OCI-LY3 (cell line): ENCODE data around the gene CAMKMT.

Experiments used
- EZH2phosphoT487 ChIP-seq: fragments of 200-600 bp; shearing (Covaris generic); IDR thresholded peaks from 2 replicates; pipeline ENCODE4 v1.6.1; 2018; ENCODE audit warnings: antibody characterized with exemption, mixed run types, low read depth
- TF ChIP-seq, protein P1 (sequence below): fragments of 200-600, 300-600 bp; sonication (generic); IDR thresholded peaks from 2 replicates; pipeline ENCODE4 v1.5.1; 2014; ENCODE audit warnings: antibody characterized with exemption, low read length, low read depth

DNA sequence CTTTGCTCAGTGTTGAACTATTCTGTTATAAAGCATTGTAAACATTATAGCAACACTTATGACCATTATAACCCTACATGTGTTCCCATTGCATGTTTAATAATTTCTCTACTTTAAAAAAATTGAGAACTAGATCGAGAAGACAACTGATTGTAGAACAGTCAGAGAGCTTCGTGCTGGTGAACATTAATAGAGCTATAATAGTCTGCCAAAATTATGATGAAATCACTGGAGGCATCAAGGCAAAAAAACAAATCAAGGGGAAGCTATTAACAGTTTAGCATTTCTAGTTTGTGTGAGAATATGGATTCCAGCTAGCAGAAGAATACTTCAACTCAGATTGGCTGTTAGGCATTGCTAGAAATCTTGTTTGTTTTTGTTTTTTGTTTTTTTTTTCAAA, 284.2 kb downstream of the CAMKMT start:
- TF ChIP-seq, protein P1, sequence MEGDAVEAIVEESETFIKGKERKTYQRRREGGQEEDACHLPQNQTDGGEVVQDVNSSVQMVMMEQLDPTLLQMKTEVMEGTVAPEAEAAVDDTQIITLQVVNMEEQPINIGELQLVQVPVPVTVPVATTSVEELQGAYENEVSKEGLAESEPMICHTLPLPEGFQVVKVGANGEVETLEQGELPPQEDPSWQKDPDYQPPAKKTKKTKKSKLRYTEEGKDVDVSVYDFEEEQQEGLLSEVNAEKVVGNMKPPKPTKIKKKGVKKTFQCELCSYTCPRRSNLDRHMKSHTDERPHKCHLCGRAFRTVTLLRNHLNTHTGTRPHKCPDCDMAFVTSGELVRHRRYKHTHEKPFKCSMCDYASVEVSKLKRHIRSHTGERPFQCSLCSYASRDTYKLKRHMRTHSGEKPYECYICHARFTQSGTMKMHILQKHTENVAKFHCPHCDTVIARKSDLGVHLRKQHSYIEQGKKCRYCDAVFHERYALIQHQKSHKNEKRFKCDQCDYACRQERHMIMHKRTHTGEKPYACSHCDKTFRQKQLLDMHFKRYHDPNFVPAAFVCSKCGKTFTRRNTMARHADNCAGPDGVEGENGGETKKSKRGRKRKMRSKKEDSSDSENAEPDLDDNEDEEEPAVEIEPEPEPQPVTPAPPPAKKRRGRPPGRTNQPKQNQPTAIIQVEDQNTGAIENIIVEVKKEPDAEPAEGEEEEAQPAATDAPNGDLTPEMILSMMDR, result no peak
- no peak for TF ChIP-seq EZH2phosphoT487
